GM18858 (cell line): ENCODE data around the gene PTGDS.
A peak's percentile ranks its signal among the peaks of the same experiment; 100 is the strongest.

Experiments
- ATAC-seq: cut with Tn5 transposase; IDR thresholded peaks from one replicate; pipeline ENCODE4 v1.9.1; 2021; ENCODE audit not compliant: unreplicated experiment

PTGDS gene

GRCh38 chr9:136945333-136946227 is 31.7 kb upstream of the PTGDS start:
- no peak for ATAC-seq

DNA sequence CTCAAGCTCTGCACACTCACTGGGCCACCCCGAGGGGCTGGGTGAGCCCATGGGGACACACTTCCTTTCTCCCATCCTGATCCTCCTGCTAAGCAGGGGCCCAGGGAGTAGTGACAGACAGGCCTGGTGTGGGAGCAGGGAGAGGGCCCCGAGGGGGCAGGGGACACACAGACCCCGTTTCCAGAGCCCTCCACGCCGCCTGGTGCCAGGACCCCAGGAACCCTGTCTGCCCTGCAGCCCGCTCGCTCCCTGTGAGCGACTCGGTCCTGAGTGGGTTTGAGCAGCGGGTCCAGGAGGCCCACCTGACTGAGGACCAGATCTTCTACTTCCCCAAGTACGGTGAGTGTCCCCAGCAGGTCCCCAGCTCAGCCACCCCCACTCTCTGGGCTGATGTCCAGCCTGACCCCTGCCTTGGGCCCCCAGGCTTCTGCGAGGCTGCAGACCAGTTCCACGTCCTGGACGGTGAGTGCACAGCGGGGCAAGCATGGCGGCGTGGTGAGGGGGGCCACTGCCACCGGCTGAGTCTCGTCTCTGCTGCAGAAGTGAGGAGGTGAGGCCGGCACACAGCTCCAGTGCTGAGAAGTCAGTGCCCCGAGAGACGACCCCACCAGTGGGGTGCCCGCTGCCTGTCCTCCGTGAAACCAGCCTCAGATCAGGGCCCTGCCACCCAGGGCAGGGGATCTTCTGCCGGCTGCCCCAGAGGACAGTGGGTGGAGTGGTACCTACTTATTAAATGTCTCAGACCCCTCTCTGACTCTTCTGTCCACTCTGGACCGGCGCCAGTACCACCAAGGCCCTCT is 30.9 kb upstream of the PTGDS start:
- ATAC-seq, result no peak

DNA sequence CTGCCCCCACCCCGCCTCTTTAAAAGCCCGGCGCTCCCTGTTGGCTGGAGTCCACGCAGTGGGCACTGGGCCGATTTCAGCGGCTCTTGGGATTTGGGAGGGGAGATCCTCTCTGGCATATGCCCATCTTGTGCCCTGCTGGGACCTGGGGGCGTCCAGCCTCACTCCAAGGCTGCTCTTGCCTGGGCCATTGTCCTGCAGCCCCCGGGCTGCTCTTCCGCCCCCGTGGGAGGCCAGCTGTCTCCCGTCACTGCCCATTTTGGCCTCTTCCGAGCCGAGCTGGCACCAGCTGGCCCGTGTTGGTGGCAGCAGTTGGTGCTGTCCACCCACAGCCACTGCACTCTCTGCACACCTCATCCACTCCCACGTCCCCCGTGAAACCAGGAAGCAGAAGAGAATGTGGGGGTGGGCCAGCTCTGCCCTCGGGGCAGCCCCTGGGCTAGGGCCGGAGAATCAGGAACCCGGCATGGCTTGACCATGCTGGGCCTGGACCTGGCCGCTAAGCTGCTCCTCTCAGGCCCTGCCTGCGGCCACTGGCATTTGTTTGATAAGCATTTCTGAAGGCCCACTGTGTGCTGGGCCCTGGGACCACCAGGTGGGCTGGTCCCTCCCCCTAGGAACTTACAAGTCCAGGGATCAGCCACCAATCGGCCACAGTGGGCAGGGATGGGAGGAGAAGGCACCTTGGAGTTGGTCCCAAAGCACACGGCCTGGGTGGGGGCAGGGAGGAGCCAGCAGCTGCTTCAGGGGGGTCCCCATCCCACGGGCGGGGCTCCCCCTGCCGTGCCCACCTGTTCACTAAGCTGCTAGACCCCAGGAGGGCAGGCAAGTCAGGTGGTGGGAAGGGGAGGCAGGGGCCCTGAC is 30.0 kb upstream of the PTGDS start:
- ATAC-seq, result no peak

- ATAC-seq, result no peak
Measured at GRCh38 chr9:136947955-136948510, 29.3 kb upstream of the PTGDS start.

DNA sequence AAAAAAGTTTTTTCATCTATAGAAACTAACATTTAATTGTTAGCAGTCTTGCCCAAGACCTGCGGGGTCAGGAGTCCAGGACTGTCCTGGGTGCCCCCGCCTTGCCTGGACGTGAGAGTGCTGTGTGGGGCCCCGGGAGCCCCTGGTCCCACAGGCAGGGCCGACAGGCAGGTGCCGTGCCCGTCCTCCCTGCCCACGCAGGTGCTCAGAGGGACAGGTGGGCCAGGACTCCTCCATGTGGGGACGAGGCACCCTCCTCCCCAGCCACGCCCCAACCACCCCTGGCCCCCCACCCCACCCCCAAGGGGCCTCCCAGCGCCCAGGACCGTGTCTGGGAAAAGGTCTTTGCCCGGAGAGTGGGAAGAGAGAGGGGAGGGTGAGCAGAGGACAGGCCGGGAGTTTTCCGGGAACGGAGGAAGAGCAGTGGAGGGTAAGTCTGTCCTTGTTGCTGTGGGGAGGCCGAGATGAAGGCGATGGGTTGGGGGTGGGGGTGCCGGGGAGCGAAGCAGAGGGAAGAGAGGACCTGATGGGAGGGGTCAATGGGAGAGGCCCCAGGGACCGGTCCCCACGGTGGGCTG is 28.0 kb upstream of the PTGDS start:
- no peak for ATAC-seq

DNA sequence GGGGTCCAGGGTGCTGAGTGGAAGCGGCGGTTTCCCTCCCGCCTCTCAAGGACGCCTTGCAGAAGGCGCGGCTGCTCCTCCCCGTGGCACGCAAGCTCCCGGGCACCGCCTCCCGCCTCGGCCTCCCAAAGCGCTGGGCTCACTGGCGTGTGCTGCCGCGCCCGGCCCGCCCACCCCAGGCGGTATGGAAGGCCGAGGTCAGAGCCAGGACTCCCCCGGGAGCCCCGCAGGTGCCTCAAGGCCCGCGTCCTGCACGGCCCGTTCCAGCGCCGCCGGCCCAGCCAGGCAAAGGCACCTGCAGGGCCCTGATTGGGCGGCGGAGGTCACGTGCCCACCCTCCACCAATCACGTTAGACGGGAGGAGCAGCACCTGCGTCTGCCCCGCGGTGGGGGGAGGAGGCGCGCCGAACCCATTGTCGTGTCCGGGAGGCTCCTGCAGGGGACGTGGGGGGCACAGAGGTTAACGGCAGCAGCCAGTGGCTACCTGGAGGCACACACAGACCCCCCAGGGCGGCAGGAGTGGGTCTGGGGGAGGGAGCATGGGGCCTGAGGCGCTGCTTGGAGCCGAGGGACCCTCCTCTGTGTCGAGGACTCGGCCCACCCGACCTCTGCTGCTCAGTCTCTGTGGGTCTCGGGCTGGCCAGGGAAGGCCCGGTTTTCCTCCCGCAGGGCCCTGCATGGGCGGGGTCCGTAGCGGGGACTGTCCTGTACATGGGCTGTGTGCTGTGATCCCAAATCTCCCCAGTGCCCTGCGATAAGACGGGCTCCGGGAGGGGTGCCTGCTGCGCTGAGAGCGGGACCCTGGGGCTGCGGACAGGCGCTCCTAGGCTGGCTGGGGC is 27.3 kb upstream of the PTGDS start:
- ATAC-seq, result peak; percentile 75

DNA sequence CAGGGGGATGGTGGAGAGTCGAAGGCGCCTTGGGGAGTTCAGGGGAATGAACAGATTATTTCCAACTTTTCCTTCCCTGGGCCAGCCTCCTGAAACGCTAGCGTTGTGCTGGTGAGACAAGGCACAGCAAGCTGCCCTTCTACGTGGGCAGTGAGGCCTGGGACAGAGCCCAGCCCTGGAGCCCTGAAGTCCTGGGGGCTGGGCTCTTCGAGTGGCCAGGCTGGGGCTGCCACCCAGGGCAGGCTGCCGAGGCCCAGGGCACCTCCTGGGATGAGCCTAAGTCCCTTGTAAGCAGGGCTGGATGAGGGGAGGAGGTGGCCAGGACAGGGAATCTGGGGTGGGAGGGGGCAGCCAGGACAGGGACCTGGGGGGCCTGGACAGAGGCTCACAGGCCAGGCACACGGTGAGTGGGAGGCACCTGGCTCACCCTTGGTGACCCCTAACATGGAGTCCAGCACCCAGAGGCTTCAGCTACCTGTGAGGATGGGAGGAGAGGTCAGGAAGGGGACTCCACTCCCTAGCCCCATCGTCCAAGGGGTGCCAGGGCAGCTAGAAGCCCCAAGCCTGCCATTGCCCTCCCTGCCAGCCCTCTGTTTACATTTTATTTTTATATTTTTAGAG is 26.5 kb upstream of the PTGDS start:
- ATAC-seq, result no peak

DNA sequence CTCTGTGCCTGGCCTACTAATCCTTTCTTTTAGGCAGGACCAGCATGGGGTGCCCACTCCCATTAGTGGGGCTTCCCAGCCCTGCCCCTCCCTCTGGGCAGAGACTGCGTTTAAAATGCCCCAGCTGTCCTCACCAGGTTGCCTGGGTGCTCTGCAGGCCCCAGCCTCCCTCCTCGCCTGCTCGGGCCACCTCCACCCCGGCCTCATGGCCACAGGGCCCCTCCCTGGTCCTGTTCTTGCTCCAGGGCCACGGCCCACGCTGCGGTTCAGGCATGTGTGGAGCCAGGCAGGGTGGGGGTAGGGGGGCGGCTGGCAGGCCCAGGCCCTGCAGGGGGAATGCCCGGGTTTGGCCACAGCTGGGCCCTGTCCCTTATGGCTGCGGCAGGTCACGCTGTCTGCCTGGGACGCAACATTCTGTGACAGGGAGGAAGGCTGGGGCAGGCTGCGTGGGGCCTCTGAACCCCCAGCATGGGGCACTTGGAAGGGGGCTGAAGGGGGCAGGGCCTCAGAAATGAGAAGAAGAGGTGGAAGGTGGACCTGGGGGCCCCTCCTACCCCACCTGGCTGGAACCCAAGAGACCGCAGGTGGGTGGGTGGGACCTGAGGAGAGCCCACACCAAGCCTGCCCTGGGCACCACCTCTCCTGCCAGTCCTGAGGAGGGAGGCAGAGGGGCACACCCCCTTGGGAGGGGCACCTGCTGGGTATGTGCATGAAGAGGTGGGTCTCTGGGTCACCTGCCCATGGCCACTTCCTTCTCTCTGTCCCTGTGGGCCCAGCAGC is 25.6 kb upstream of the PTGDS start, which contains the start of gene LCN12:
LCN12 (plus strand) TSS at position 733 of the 780 bp plus-strand sequence. CDS start 55 bp downstream, outside the sequence.
- ATAC-seq, result no peak

- no peak for ATAC-seq
Measured at GRCh38 chr9:136952321-136952850, 24.9 kb upstream of the PTGDS start.

- ATAC-seq, result no peak
Measured at GRCh38 chr9:136952876-136953770, 24.2 kb upstream of the PTGDS start.

GRCh38 chr9:136953771-136954269 is 23.5 kb upstream of the PTGDS start:
- no peak for ATAC-seq

GRCh38 chr9:136954270-136955083 is 22.8 kb upstream of the PTGDS start:
- ATAC-seq, result no peak

GRCh38 chr9:136955202-136955942 is 21.9 kb upstream of the PTGDS start:
- ATAC-seq, result no peak

GRCh38 chr9:136955943-136956335 is 21.4 kb upstream of the PTGDS start:
- no peak for ATAC-seq

DNA sequence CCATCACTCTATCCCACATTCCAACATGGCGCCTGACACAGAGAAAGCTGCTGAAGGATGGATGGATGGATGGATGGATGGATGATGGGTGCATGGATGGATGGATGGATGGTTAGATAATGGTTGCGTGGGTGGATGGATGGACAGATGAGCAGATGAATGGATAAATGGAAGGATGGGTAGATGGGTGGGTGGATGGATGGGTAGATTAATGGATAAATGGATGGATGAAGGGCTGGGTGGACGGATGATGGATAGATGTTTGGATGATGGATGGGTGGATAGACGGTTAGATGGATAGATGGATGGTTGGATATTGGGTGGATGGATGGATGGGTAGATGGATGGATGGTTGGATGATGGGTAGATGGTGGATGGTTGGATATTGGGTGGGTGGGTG is 20.7 kb upstream of the PTGDS start:
- ATAC-seq, result no peak
